Neural cell (in vitro differentiated cells): ENCODE results near the gene PCK1. TPM values are rescaled to one million over a fixed set of nuclear protein-coding genes. Genes with fewer than 3 reads are reported as not detected.

Experiments
- H2AFZ ChIP-seq: fragments of 200-600, 300-800 bp; sonication (generic), shearing (Covaris generic); 2 replicates; pipeline ENCODE4 v1.6.0; 2014; ENCODE audit warnings: low read depth, mild to moderate bottlenecking, antibody characterized with exemption, low read length, moderate library complexity
- H3F3A ChIP-seq: fragments of 200-600 bp; shearing (Covaris generic); 2 replicates; pipeline ENCODE4 v1.6.1; 2016; ENCODE audit warnings: mild to moderate bottlenecking, moderate library complexity, mixed read lengths, antibody characterized with exemption, low read length; ENCODE audit not compliant: insufficient read depth, poor library complexity, severe bottlenecking
- H3K27ac ChIP-seq: fragments of 200-600, 300-800 bp; sonication (generic), shearing (Covaris generic); 2 replicates; pipeline ENCODE4 v1.5.1; 2014; ENCODE audit warnings: mild to moderate bottlenecking, low read length, moderate library complexity
- H3K27me3 ChIP-seq: fragments of 300-800, 200-600 bp; sonication (generic), shearing (Covaris generic); 2 replicates; pipeline ENCODE4 v1.6.0; 2014; ENCODE audit warnings: mild to moderate bottlenecking, low read depth, low read length, moderate library complexity; ENCODE audit not compliant: insufficient read depth
- H3K36me3 ChIP-seq: fragments of 300-800, 200-600 bp; sonication (generic), shearing (Covaris generic); 2 replicates; pipeline ENCODE4 v1.5.1; 2014; ENCODE audit warnings: mild to moderate bottlenecking, antibody characterized with exemption, low read length, moderate library complexity; ENCODE audit not compliant: insufficient read depth
- H3K4me2 ChIP-seq: fragments of 300-800, 200-600 bp; sonication (generic), shearing (Covaris generic); 2 replicates; pipeline ENCODE4 v1.6.0; 2014; ENCODE audit warnings: mild to moderate bottlenecking, low read length
- H3K4me3 ChIP-seq: fragments of 300-800, 200-600 bp; sonication (generic), shearing (Covaris generic); 2 replicates; pipeline ENCODE4 v1.5.1; 2014; ENCODE audit warnings: mild to moderate bottlenecking, low read length, moderate library complexity
- H3K79me2 ChIP-seq: fragments of 200-600 bp; shearing (Covaris generic); replicated peaks from 2 replicates; pipeline ENCODE4 v1.6.0; 2014; ENCODE audit warnings: mild to moderate bottlenecking, low read length, moderate library complexity; ENCODE audit not compliant: insufficient read depth
- H3K9ac ChIP-seq: fragments of 300-800, 200-600 bp; sonication (generic), shearing (Covaris generic); 2 replicates; pipeline ENCODE4 v1.6.1; 2016; ENCODE audit warnings: mild to moderate bottlenecking, low read length, mixed read lengths
- H3K9me2 ChIP-seq: fragments of 200-600 bp; shearing (Covaris generic); 2 replicates; pipeline ENCODE4 v1.6.1; 2016; ENCODE audit warnings: mild to moderate bottlenecking, low read length, mixed read lengths; ENCODE audit not compliant: insufficient read depth
- H3K9me3 ChIP-seq: fragments of 200-600, 300-800 bp; sonication (generic), shearing (Covaris generic); 2 replicates; pipeline ENCODE4 v1.6.1; 2016; ENCODE audit warnings: mild to moderate bottlenecking, mixed run types, low read length, moderate library complexity, mixed read lengths
- H4K20me1 ChIP-seq: fragments of 200-600 bp; shearing (Covaris generic); 2 replicates; pipeline ENCODE4 v1.6.1; 2016; ENCODE audit warnings: mild to moderate bottlenecking, mixed run types; ENCODE audit not compliant: insufficient read depth
- CTCF ChIP-seq: fragments of 450-650 bp; IDR thresholded peaks from 2 replicates; pipeline ENCODE4 v1.5.1; 2014; ENCODE audit warnings: antibody characterized with exemption, mild to moderate bottlenecking, moderate library complexity; ENCODE audit not compliant: poor library complexity, severe bottlenecking
- EP300 ChIP-seq: fragments of 450-650 bp; conservative IDR thresholded peaks from 2 replicates; pipeline ENCODE4 v1.6.1; 2014; ENCODE audit warnings: antibody characterized with exemption, mild to moderate bottlenecking, moderate library complexity; ENCODE audit not compliant: poor library complexity, severe bottlenecking
- EZH2 ChIP-seq: fragments of 200-600, 300-800 bp; shearing (Covaris generic), sonication (generic); IDR thresholded peaks from 2 replicates; pipeline ENCODE4 v1.6.1; 2014; ENCODE audit warnings: antibody characterized with exemption, low read length, borderline replicate concordance, mild to moderate bottlenecking; ENCODE audit not compliant: insufficient read depth, poor library complexity, severe bottlenecking
- MXI1 ChIP-seq: fragments of 450-650 bp; conservative IDR thresholded peaks from 2 replicates; pipeline ENCODE4 v1.6.1; 2014; ENCODE audit warnings: antibody characterized with exemption, mild to moderate bottlenecking; ENCODE audit not compliant: poor library complexity, severe bottlenecking
- POLR2AphosphoS5 ChIP-seq: IDR thresholded peaks from 2 replicates; pipeline ENCODE4 v1.6.1; 2012
- RAD21 ChIP-seq: fragments of 450-650 bp; conservative IDR thresholded peaks from 2 replicates; pipeline ENCODE4 v1.6.1; 2014; ENCODE audit warnings: antibody characterized with exemption, mild to moderate bottlenecking, moderate library complexity
- REST ChIP-seq: IDR thresholded peaks from 2 replicates; pipeline ENCODE4 v1.6.1; 2012; ENCODE audit warnings: borderline replicate concordance
- SMC3 ChIP-seq: fragments of 450-650 bp; conservative IDR thresholded peaks from 2 replicates; pipeline ENCODE4 v1.6.1; 2014; ENCODE audit warnings: antibody characterized with exemption, mild to moderate bottlenecking, moderate library complexity; ENCODE audit not compliant: poor library complexity
- TAF1 ChIP-seq: IDR thresholded peaks from 2 replicates; pipeline ENCODE4 v1.6.1; 2012; ENCODE audit warnings: low read depth
- polyA plus RNA-seq: library from polyadenylated mRNA; depleted of rRNA; stranded (reverse); fragments of >200 nt; gene quantifications from 2 replicates; pipeline ENCODE4 v1.2.3, GENCODE V29; 2014

Gene PCK1
- polyA plus RNA-seq, 1 donor from 2014 or later, result 0.24 TPM

- Histone ChIP-seq H3K27me3 (no peaks in the 10 kb centered on the region), H3K27ac (no peak overlapping the region), H3K9ac (no peak overlapping the region), H3K9me2 (no peaks in the 10 kb centered on the region), H3K79me2 (no peaks in the 10 kb centered on the region), H4K20me1 (no peaks in the 10 kb centered on the region), H3K9me3 (no peaks in the 10 kb centered on the region), H3F3A (no peaks in the 10 kb centered on the region), H3K4me3 (no peak overlapping the region), H2AFZ (no peak overlapping the region), H3K36me3 (no peaks in the 10 kb centered on the region), H3K4me2 (no peak overlapping the region)
- no peak for TF ChIP-seq EP300
- TF ChIP-seq MXI1, result no peak
- no peak for TF ChIP-seq RAD21
- TF ChIP-seq CTCF, result no peak
- no peak for TF ChIP-seq REST
- no peak for TF ChIP-seq EZH2
- TF ChIP-seq SMC3, result no peak
- no peak for TF ChIP-seq TAF1
- TF ChIP-seq POLR2AphosphoS5, result no peak
Observed at GRCh38 chr20:57543754-57544153, 17.2 kb upstream of the PCK1 start.

- Histone ChIP-seq H4K20me1 (no peaks in the 10 kb centered on the region), H2AFZ (no peak overlapping the region), H3K36me3 (no peaks in the 10 kb centered on the region), H3K4me3 (no peak overlapping the region), H3K9ac (no peak overlapping the region), H3K79me2 (no peaks in the 10 kb centered on the region), H3K9me2 (no peaks in the 10 kb centered on the region), H3F3A (no peaks in the 10 kb centered on the region), H3K27ac (no peak overlapping the region), H3K9me3 (no peaks in the 10 kb centered on the region), H3K27me3 (no peaks in the 10 kb centered on the region), H3K4me2 (no peak overlapping the region)
- TF ChIP-seq TAF1, result no peak
- no peak for TF ChIP-seq REST
- TF ChIP-seq CTCF, result no peak
- no peak for TF ChIP-seq MXI1
- TF ChIP-seq EZH2, result no peak
- no peak for TF ChIP-seq EP300
- no peak for TF ChIP-seq POLR2AphosphoS5
- TF ChIP-seq RAD21, result no peak
- TF ChIP-seq SMC3, result no peak
Observed at GRCh38 chr20:57544838-57545564, 15.9 kb upstream of the PCK1 start.
